GM18909 (cell line): ENCODE results near the gene PGLYRP4.
"Not testable (repeated sequence)": the region's sequence is repeated elsewhere in the genome, so short reads cannot be mapped to it uniquely, and the experiment has no call there.

ENCODE experiments used
- ATAC-seq: cut with Tn5 transposase; IDR thresholded peaks from one replicate; pipeline ENCODE4 v1.9.1; 2021; ENCODE audit warnings: mild to moderate bottlenecking; ENCODE audit not compliant: unreplicated experiment, poor library complexity

PGLYRP4 gene

DNA sequence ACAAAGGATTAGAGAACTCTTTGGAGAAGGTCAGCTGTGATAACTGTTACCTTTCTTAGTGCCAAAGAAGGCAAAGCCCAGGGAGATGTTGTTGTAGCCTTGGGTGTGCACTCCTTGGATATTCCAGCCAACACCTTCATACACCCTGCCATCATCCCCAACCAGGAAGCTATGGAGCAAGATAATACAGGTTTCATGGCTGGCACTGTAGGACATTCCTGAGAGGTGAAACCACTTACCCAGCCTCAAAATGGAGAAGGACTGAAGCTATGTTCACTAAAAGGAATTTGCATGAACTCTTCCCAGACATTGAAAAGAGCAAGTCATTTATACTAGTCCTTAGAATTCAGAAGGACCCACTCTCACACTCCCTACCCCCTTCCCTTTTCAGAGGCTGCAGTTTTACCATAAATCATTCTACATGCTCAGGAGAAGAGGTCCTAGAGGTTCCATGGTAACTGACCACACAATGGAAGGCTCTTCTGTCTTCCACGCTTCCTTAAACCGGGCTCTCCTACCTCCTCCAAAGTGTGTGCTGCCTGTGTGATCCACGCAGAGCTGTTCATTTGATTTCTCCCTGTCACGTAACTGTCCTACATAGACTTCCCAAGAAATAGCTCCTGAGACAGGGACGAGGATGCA lies 5.5 kb downstream of the PGLYRP4 start:
- no peak for ATAC-seq

DNA sequence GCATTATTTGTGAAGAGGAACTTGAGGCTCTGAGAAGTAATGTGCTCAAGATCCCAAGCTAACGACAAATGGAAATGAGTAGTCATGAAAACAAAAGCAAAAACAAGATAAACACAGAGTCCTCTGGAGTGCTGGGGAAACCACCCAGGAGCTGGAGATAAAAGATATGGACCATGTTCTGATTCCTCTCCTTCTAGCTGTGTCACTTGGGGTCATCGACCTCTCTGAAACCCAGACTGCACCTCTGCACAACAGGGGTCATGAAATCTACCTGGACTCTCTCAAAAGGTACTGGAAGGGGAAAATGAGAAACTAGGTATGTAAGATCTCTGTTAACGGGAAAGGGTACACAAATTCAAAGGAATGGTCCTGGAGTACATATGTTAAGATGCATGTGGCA lies 6.5 kb downstream of the PGLYRP4 start:
- ATAC-seq = no peak

DNA sequence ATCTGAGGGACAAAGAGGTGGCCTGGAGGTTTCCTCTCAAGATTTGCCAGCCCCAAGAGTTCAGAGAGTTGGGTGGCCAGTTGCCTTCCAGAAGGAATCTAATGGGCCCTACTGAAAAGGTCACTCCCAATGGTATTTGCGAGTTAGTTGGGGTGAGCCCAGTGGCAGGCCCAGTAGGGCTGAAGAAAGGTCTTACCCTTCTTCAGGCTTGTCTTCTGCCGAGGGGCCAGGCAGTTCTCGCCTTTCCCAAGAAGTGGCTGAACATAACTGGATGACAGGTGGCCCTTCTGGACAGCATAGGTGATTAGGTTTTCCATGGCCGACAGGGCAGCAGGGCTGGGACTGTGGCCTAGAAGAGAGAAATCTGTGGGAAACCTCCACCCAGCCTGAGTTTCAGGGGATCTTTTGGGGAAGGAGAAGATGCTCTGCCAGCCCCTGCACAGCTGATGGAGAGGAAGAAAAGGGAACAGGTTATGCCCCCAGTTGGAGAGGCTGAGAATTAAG lies 7.2 kb downstream of the PGLYRP4 start:
- ATAC-seq = no peak

DNA sequence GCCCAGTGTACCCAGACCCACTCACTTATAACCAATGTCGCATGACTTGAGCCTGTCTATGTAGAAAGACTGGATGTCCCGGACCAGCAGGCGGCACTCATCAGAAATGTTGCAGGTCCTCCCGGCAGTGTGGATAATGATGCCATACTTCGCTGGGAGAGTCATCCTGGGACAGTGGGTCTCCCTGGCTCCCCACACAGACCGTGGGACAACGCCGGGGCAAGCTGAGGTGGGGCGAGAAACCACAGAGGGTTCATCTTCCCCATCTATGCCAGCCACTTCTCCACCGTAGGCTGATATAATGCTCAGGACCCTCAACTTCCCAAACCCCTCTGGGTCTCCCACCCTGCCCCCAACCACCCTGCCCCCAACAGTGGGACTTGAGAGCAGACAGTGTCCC lies 8.3 kb downstream of the PGLYRP4 start:
- no peak for ATAC-seq

DNA sequence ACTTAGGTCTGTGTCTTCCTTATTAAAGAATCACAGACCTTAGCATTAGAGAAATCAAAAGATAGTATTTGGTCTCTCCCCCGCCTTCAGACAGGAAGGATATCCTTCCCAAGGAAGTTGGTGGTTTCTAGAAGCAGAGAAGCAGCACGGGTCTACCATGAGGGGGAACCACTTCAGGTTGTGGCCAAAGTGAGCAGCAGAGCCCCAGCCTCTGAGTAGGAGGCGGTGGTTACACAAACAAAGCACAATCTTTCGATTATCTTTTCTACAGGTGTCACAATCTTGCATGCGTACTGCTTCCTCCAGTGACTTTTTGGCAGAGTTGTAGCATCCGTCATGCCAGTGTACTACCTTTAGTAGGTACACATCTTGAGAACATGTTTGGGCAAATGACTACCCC lies 8.8 kb downstream of the PGLYRP4 start:
- no peak for ATAC-seq

DNA sequence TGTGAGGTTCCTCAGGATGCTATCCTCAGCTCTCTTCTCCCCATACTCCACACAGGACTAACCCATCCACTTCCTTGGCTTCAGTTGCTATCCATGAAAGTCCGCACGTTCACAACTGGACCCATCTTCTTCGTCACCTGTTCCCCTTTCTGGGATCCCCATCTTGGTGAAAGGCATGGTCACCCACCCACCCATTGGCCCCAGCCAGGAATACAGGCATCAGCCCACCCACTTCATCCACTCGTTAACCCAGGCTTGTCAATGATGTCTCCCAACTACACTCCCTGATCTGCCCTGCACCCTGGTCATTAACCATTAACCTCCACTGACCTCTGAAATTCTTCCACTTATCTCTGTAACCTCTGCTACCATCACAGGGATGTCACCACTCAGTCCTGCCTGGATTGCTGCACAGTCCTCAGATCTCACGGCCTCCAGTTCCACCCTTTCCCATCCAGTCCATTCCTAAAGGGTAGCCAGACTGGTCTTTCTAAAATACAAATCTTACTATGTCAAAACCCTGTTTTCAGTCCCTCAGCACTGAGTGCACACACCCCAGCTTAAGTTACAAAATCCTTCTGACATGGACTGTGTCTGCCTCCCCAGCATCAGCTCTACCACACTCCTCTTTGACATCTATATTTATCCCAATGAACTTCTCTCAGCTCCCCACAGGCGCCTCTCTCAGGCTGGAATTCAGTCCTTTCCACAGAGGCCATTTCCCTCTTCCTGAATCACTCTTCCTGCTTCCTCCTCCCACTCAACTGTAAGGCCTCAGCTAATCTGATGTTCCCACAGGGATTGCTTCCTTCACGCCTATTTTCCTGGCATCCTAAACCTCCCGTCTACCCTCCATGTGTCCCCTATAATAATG lies 10.4 kb downstream of the PGLYRP4 start:
- no peak for ATAC-seq

DNA sequence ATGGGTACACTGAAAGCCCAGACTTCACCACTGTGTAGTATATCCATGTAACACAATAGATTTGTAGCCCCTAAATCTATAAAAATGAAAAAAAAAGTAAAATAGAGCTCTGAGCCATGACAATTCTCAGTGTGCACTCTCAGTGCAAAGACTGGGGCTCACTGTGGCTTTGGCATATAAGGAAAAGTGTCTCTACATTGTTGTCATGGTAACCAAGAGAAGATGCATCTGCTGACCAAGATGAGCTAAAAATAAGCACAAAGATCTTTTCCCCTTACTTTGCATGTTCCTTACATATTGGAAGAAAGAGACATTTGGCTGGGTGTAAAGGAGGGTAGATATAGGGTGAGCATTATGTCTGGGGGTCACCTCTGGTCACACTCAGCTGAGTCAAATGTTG lies 12.0 kb downstream of the PGLYRP4 start:
- ATAC-seq = no peak

DNA sequence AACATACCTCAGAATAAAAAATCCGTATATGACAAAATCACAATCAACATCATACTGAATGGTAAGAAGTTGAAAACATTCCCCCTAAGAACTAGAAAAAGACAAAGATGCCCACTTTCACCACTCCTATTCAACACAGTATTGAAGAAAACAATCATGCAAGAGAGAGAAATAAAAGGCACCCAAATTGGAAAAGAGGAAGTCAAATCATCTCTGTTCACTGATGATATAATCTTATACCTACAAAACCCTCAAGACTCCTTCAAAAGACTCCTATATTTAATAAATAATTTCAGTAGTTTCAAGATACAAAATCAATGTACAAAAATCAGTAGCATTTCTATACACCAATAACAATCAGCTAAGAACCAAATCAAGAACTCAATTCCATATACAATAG lies 14.7 kb downstream of the PGLYRP4 start:
- ATAC-seq = no peak

DNA sequence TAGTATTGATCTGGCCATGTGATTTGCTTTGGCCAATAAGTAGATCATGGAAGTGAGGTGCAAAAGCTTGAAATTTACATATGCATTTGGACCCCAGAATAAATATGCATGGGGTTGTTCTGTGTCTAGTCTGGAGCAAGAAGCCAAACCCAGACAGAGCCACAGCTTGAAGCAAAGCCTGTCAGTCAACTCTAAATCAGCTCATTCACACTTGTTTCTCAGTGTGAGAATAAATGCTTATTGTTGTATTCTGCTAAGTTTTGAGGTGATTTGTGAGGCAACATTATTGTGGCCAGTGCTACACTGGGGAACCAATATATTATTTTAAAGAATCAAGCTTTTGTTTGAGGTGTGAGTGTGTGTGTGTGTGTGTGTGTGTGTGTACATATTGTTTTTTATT lies 23.7 kb downstream of the PGLYRP4 start:
- no peak for ATAC-seq

DNA sequence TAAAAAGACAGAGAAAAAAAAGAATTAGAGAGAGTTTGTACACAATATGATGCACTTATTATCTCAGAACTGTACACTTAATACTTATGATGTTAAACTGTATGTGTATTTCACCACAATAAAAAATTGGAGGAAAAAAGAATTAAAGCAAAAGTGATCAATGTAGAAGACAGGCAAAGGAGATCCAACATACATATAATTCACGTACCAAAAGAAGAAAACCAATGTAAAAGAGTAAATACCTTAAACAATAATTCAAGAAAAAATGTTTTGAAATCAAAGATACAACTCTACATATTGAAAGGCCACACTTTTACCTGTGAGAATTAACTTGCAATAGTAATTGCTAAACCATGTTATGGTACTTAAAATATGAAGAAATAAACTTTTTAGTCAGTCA lies 26.1 kb downstream of the PGLYRP4 start:
- ATAC-seq = no peak

DNA sequence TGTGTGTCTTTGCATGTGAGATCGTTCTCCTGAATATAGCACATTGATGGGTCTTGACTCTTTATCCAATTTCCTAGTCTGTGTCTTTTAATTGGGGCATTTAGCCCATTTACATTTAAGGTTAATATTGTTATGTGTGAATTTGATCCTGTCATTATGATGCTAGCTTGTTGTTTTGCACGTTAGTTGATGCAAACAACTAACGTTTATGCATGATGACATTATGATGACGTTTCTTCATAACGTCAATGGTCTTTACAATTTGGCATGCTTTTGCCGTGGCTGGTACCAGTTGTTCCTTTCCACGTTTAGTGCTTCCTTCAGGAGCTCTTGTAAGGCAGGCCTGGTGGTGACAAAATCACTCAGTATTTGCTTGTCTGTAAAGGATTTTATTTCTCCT lies 30.5 kb downstream of the PGLYRP4 start:
- not testable (repeated sequence) for ATAC-seq

DNA sequence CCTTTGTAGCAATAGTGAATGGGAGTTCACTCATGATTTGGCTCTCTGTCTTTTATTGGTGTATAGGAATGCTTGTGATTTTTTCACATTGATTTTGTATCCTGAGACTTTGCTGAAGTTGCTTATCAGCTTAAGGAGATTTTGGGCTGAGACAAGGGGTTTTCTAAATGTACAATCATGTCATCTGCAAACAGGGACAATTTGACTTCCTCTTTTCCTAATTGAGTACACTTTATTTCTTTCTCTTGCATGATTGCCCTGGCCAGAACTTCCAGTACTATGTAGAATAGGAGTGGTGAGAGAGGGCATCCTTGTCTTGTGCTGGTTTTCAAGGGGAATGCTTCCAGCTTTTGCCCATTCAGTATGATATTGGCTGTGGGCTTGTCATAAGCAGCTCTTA lies 32.6 kb downstream of the PGLYRP4 start:
- ATAC-seq = not testable (repeated sequence)

DNA sequence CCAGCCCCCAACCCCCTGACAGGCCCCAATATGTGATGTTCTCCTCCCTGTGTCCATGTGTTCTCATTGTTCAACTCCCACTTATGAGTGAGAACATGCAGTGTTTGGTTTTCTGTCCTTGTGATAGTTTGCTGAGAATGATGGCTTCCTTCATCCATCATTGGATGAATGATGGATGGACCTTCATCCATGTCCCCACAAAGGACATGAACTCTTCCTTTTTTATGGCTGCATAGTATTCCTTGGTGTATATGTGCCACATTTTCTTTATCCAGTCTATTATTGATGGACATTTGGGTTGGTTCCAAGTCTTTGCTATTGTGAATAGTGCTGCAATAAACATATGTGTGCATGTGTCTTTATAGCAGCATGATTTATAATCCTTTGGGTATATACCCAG lies 34.3 kb downstream of the PGLYRP4 start:
- not testable (repeated sequence) for ATAC-seq

DNA sequence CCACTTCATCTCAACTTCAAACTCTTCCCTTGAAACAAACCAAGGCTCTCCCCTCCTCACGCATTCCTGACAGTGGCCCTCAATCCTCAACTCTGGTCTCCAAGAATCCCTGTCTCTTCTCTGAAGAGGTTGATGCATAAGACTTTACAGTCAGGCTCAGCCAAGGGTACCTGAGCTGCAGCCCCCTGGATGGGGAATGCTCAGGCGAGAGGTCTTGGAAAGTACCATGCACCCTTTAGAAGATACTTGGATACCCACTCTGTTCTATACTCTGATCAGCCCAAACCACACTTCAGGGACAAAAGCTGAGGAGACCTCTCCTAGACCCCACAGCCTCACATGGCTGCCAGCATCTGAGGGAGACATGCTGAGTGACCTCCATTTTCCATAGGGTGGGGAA lies 35.4 kb downstream of the PGLYRP4 start:
- no peak for ATAC-seq

DNA sequence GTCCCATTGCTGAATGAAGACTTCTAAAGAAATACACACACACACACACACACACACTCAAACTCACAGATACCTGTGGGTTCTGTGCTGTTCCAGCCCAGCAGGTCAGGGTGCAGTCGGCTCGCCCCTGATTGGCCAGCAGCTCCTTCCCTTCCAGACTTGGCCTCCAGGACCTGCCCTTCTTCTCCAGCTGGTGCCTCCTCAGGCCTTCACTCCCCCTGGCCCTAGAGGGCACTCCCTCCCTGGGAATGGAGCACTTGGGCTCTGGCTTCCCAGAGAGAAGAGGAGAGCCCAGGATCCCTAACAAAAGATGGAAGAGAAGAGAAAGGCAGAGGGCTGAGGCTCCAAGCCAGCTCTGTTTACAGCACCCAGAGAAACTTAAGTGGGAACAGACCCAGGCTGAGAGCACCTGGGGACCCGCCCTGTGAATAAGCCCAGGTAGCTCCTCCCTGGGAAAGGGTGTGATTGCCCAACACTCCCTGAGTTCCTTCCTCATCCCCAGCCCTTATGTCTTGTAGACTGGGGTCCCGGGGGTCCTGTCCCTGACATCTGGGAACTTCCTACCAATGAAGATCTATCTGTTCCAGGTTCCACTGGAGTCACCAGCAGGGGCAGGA lies 36.0 kb downstream of the PGLYRP4 start, which contains the start of gene PGLYRP3:
PGLYRP3 (minus strand) TSS at position 383 of the 617 bp plus-strand sequence. CDS start 2,287 bp downstream, outside the sequence.
- no peak for ATAC-seq

DNA sequence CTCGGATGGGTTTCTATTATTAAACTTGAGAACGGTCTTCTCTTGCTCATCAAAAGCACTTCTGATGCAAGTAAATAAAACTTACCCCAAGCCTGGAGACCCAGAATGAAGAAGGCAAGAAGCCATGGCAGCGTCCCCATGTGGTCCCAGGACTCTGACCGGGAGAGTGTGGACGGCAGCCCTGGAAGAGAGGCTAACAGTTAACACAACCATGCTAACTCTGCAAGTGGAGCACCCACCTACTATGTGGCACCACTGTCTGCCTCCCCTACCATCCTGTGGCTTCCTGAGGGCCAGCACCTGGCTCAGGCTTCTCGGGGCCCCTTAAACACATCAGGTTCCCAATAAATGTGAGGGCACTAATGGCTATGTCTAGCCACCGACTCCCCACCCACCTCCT lies 38.1 kb downstream of the PGLYRP4 start:
- ATAC-seq = no peak

DNA sequence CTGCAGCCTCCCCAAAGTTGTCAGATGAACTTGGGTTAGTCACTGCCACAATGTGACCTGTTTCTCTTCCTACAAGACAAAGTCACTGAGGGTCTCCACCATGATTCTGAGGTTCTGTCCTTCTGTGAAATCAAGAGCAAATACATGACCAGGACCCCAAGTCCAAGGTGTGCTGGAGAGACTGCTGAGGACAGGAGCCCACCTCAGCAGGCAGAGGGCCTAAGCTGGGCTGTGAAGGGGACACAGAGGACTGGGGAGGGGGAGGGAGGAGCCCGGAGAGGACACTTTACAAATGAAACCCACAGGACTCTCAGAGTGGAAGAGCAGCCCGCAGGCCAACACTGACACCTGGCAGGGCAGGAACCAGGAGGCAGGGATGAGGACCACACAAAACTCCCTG lies 39.2 kb downstream of the PGLYRP4 start:
- ATAC-seq = no peak

DNA sequence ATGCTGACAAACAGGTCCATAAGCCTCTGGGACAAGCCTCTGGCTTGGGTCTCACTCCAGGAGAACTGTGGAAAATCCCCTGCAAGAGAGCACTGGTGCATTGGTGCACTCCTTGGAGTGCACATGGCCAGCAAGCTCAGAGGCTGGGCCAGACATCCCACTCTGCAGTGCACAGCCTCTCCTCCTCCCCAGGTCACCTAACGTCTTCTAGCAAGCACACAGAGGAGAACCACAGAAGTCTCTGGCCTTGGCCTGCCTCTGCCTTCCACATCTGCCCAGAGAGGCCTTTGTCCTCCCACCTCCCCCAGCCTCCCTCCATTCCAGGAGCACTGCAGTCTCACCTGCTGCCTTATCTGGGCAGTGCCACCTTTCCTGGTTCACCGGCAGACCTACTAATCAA lies 40.1 kb downstream of the PGLYRP4 start:
- no peak for ATAC-seq

DNA sequence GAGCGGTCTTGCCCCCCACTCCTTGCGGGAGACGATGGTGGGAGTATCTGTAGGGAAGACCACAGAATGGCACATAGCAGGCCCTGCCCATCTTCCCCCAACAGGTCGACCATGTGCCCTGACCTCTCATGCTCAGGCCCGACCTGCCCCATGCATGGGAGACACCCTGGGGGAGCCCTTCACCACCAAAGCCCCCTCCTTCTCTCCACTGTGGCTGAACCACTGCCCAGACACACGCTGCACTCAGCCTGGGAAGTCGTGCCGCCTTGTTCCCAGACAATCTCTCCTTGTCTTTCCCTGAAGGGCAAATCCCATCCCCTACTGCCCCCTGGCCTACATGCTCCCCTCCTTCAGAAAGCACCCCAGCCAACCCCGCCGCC lies 41.4 kb downstream of the PGLYRP4 start:
- ATAC-seq = no peak

DNA sequence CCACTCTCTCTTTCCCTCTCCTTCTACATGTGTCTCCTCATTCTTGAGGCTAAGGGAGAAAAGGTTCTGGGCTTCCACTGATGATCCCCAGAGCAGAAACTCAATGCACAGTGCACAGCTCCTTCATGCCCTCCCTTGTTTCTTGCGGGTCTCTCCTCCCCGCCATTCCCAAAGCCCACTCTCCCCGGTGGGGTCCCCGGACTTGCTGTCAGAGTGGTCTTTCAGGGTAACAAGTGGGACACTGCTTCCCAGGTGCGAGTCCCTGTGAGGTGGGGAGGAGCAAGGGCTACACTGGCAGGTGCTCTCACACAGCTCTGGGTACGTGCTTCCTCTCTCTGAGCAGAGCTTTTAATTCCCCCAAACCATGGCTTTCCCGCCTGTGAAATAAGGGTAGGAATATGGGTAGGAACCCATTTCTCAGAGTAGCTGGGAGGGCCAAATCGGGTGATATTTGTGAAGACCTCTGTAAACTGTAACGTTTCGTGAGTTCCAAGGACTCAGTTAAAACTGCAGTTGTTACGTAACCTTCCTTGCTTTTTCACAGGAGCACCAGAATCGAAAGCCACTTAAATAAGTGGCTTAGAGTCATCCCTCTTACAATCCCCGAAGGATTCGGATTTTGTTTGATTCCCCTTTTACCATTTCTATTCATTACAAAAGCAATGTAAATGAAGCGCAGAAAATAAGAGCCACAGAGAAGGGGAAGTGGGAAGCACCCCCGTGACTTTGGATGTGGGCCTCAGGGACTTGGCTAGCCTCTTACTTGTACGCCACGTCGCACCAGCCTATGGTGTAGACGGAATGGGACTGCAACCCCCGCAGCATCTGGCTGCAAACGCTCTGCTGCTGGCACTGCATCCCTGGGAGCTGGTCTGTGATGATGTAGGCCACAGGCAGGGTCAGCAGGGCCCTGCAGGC lies 42.1 kb downstream of the PGLYRP4 start:
- ATAC-seq = no peak
